ENCODE results near the gene TECTA.

DNA sequence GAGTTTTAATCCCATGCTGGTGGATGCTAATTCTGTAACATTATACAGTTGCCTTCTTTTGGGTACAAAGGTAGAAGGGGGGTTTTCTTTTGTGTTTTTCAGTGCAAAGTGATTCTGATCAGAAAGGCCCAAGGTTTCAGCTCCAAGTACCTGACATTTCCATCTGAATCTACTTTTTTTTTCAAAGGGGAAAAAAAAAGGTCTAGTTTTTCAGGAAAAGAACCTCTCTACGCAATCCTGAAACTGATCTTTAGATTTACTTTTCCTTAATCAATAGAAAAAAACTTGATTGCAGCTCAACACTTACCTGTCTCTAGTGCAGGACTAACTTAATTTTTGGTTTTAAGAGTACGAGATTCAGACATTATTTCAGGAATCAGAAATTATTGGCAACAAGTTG, at the start of gene TECTA:
- TF ChIP-seq GTF2F1 (IDR thresholded peaks at IDR 0.05; ENCODE audit: borderline replicate concordance, low read depth, low read length) (no peak), POLR2AphosphoS5 (IDR thresholded peaks at IDR 0.05; ENCODE audit: low read depth, low read length) (no peak), POLR2A (IDR thresholded peaks at IDR 0.05; ENCODE audit: control extremely low read depth in 1 of 2, low read depth in 2 of 2, low read length in 2 of 2) (no peak), TAF1 (IDR thresholded peaks at IDR 0.05; ENCODE audit: low read depth, low read length) (no peak), SP1 (IDR thresholded peaks at IDR 0.05; ENCODE audit: low read depth, low read length) (no peak), CBX5 (IDR thresholded peaks at IDR 0.05; ENCODE audit: low read depth, low read length) (no peak), NRF1 (IDR thresholded peaks at IDR 0.05; ENCODE audit: low read depth, low read length) (no peak), JUN (IDR thresholded peaks at IDR 0.05; ENCODE audit: low read depth, low read length) (no peak), EP300 (IDR thresholded peaks at IDR 0.05; ENCODE audit: borderline replicate concordance in 1 of 2, low read depth in 2 of 2, low read length in 2 of 2) (no peak), RAD21 (IDR thresholded peaks at IDR 0.05 in 1 of 2, conservative IDR thresholded peaks at IDR 0.05 in 1 of 2; ENCODE audit: low read depth in 2 of 2, low read length in 2 of 2) (no peak)
- TF ChIP-seq, protein P1, sequence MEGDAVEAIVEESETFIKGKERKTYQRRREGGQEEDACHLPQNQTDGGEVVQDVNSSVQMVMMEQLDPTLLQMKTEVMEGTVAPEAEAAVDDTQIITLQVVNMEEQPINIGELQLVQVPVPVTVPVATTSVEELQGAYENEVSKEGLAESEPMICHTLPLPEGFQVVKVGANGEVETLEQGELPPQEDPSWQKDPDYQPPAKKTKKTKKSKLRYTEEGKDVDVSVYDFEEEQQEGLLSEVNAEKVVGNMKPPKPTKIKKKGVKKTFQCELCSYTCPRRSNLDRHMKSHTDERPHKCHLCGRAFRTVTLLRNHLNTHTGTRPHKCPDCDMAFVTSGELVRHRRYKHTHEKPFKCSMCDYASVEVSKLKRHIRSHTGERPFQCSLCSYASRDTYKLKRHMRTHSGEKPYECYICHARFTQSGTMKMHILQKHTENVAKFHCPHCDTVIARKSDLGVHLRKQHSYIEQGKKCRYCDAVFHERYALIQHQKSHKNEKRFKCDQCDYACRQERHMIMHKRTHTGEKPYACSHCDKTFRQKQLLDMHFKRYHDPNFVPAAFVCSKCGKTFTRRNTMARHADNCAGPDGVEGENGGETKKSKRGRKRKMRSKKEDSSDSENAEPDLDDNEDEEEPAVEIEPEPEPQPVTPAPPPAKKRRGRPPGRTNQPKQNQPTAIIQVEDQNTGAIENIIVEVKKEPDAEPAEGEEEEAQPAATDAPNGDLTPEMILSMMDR (IDR thresholded peaks at IDR 0.05; ENCODE audit: control extremely low read depth in 1 of 3, insufficient read depth in 1 of 3, low read depth in 1 of 3, low read length in 3 of 3) = no peak

Data from H1 (cell line).